ENCODE measurements around the gene SLC6A5. TPM values are rescaled to one million over a fixed set of nuclear protein-coding genes. Genes with fewer than 3 reads are reported as not detected.

SLC6A5 gene
- total and polyA plus RNA-seq, 9 of the 15 experiments (the other 6 are each of a cell fraction or from before 2014, with no cell fraction given) = 0.08 TPM; not detected in 8

DNA sequence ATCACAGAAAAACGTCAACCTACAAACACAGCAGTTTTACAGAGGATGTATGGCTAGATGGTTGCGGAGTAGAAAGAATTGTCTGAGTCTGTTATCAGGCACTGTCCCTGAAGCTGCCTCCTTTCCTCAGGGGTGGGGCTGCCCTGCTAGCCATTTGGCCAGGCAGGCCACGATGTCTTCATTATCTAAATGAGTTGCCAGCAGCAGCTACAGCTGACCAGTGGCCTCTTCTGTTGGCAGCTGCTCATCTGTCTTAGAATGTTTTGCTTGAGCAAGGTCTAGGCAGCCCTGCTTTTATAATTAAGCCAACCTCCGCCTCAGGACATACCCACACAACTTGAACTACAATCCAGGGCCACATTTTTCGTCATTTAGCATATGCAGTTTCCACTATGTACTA is 17.5 kb downstream of the SLC6A5 start:
- in situ Hi-C loops (cut with MboI) = loop anchor here (10.0 to 25.0 kb wide), 2 partner anchors 492 to 680 kb away; no protein-coding TSS in a partner anchor

DNA sequence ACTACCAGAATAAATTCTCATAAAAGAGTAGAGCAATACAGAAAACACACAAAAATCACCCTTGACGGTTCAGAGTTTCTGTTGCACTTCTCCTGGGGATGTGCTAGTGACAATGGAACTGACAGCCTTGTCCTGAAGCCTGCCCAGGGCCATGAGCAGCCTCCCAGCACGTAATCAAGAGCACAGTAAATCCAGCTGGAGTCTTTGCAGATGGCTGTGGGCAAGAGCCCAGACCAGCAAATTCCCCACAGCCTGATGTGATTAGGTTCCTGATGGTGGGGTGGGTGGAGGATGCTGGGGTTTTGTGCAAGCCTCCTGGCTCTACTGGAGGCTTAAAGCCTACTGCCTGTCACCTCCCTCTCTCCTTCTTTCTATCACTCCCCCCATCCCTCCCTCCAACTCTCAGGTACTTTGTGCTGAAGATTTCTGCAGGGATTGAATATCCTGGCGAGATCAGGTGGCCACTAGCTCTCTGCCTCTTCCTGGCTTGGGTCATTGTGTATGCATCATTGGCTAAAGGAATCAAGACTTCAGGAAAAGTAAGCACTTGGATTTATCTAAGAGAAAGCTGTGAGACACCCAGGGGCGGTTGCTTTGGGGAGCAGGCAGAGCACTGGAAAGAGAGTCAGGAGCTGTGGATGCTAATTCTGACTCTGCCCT is 18.1 kb downstream of the SLC6A5 start:
- no peak for ATAC-seq
- no peaks in the 10 kb centered on the region for H3K4me1 ChIP-seq (replicated peaks in 1 of 2; ENCODE audit: control insufficient read depth in 2 of 2, insufficient read depth in 2 of 2, low read length in 2 of 2)
- 0% methylated on average over 4 of the region's 4 CpGs for WGBS (ENCODE audit: insufficient coverage, low coverage, missing lambda C conversion rate)
- H3K9me3 ChIP-seq (replicated peaks; ENCODE audit: control insufficient read depth, insufficient read depth, low read depth, low read length) = no peaks in the 10 kb centered on the region
- H3K79me2 ChIP-seq (ENCODE audit: control insufficient read depth, insufficient read depth, low read length) = no peaks in the 10 kb centered on the region
- H3K4me2 ChIP-seq (ENCODE audit: insufficient read depth, low read length) = no peak overlapping the region
- no peak overlapping the region for H3K27ac ChIP-seq (ENCODE audit: extremely low read depth, low read depth, low read length)
- no peak for DNase-seq (ENCODE audit: extremely low read depth in 1 of 4, low spot score in 3 of 4)
- no peak overlapping the region for H2AFZ ChIP-seq (ENCODE audit: low read depth, low read length)
- H3K9me1 ChIP-seq (ENCODE audit: control insufficient read depth, insufficient read depth, low read length) = no peaks in the 10 kb centered on the region
- FAIRE-seq = no peak
- H4K20me1 ChIP-seq (replicated peaks; ENCODE audit: control insufficient read depth, insufficient read depth, low read length) = no peaks in the 10 kb centered on the region
- H3K27me3 ChIP-seq (ENCODE audit: control insufficient read depth in 2 of 2, insufficient read depth in 2 of 2, low read length in 2 of 2) = peaks cover 5 to 19% of the 10 kb centered on the region in 2 experiments; a peak in 2 of 5 replicates
- H3K36me3 ChIP-seq (ENCODE audit: control insufficient read depth, insufficient read depth, low read length) = no peaks in the 10 kb centered on the region
- BruUV-seq (replicated peaks) = no TSS peak
- CTCF ChIA-PET (ENCODE audit: low intra/inter-chr PET ratio) = no interaction called here
- no peak overlapping the region for H3K9ac ChIP-seq (ENCODE audit: insufficient read depth in 1 of 2, low read depth in 2 of 2, low read length in 2 of 2)
- POLR2A ChIA-PET = interaction anchor here (0.5 to 0.7 kb wide), 2 partner anchors 9 to 44 kb away, joined by 3 read pairs; no protein-coding TSS in a partner anchor
- in situ Hi-C loops (cut with MboI) = loop anchor here (10.0 to 25.0 kb wide), 2 partner anchors 493 to 680 kb away; no protein-coding TSS in a partner anchor
- intact Hi-C loops (cut with micrococcal nuclease) = loop anchor here (10.0 kb wide), 1 partner anchor 663 kb away; no protein-coding TSS in a partner anchor
- no peak for TF ChIP-seq TEAD1 (CRISPR knock-in tag; IDR thresholded peaks at IDR 0.05)
- TF ChIP-seq MXI1 (IDR thresholded peaks at IDR 0.05; ENCODE audit: low read depth, low read length) = no peak
- no peak for TF ChIP-seq ZFP30 (CRISPR knock-in tag; IDR thresholded peaks at IDR 0.05; ENCODE audit: borderline replicate concordance)
- no peak for TF ChIP-seq TBL1XR1 (IDR thresholded peaks at IDR 0.05; ENCODE audit: low read length in 2 of 2)
- no peak for TF ChIP-seq ZNF668 (CRISPR knock-in tag; IDR thresholded peaks at IDR 0.05)
- TF ChIP-seq DPF2 (IDR thresholded peaks at IDR 0.05) = no peak
- TF ChIP-seq, protein P1, sequence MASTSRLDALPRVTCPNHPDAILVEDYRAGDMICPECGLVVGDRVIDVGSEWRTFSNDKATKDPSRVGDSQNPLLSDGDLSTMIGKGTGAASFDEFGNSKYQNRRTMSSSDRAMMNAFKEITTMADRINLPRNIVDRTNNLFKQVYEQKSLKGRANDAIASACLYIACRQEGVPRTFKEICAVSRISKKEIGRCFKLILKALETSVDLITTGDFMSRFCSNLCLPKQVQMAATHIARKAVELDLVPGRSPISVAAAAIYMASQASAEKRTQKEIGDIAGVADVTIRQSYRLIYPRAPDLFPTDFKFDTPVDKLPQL (IDR thresholded peaks at IDR 0.05; ENCODE audit: extremely low read depth, insufficient read length) = no peak
- TF ChIP-seq SETDB1 (IDR thresholded peaks at IDR 0.05; ENCODE audit: low read length) = no peak
- TF ChIP-seq TCF3 (CRISPR knock-in tag; IDR thresholded peaks at IDR 0.05) = no peak
- TF ChIP-seq DACH1 (IDR thresholded peaks at IDR 0.05; ENCODE audit: partially characterized antibody) = no peak
- TF ChIP-seq GATA2 (CRISPR knock-in tag; IDR thresholded peaks at IDR 0.05) = no peak
- no peak for TF ChIP-seq FUS (optimal IDR thresholded peaks at IDR 0.05; ENCODE audit: low read depth, low read length)
- no peak for TF ChIP-seq SAFB (IDR thresholded peaks at IDR 0.05; ENCODE audit: borderline replicate concordance, low read depth, low read length)
- no peak overlapping the region for H3K4me3 ChIP-seq

More for the DNA sequence above, 17.5 kb downstream of the SLC6A5 start:
- FAIRE-seq (no peak), ATAC-seq (peak; percentile 59), DNase-seq (ENCODE audit: extremely low read depth in 1 of 4, low spot score in 3 of 4) (no peak)
- intact Hi-C loops (cut with micrococcal nuclease) = loop anchor here (10.0 kb wide), 1 partner anchor 662 kb away; no protein-coding TSS in a partner anchor
- no TSS peak for BruUV-seq (replicated peaks)
- Histone ChIP-seq H3K79me2 (ENCODE audit: control insufficient read depth, insufficient read depth, low read length) (no peaks in the 10 kb centered on the region), H3K36me3 (ENCODE audit: control insufficient read depth, insufficient read depth, low read length) (no peaks in the 10 kb centered on the region), H3K4me1 (replicated peaks in 1 of 2; ENCODE audit: control insufficient read depth in 2 of 2, insufficient read depth in 2 of 2, low read length in 2 of 2) (no peaks in the 10 kb centered on the region), H3K9me1 (ENCODE audit: control insufficient read depth, insufficient read depth, low read length) (no peaks in the 10 kb centered on the region), H3K27ac (ENCODE audit: extremely low read depth, low read depth, low read length) (no peak overlapping the region), H4K20me1 (replicated peaks; ENCODE audit: control insufficient read depth, insufficient read depth, low read length) (no peaks in the 10 kb centered on the region), H2AFZ (ENCODE audit: low read depth, low read length) (no peak overlapping the region), H3K4me2 (ENCODE audit: insufficient read depth, low read length) (no peak overlapping the region), H3K27me3 (ENCODE audit: control insufficient read depth in 2 of 2, insufficient read depth in 2 of 2, low read length in 2 of 2) (peaks cover 5 to 18% of the 10 kb centered on the region in 2 experiments; a peak in 2 of 5 replicates), H3K4me3 (no peak overlapping the region), H3K9ac (ENCODE audit: insufficient read depth in 1 of 2, low read depth in 2 of 2, low read length in 2 of 2) (no peak overlapping the region), H3K9me3 (replicated peaks; ENCODE audit: control insufficient read depth, insufficient read depth, low read depth, low read length) (no peaks in the 10 kb centered on the region)
- POLR2A ChIA-PET = interaction anchor here (0.6 kb wide), 2 partner anchors 96 to 217 kb away, joined by 3 read pairs; no protein-coding TSS in a partner anchor
- 0% methylated on average over 5 of the region's 5 CpGs for WGBS (ENCODE audit: insufficient coverage, low coverage, missing lambda C conversion rate)
- CTCF ChIA-PET (ENCODE audit: low intra/inter-chr PET ratio) = no interaction called here
- TF ChIP-seq PCBP1 (IDR thresholded peaks at IDR 0.05; ENCODE audit: low read depth, low read length, poor library complexity, severe bottlenecking) = no peak

Measured in K562 (cell line).